ENCODE measurements around the gene ACVR1B. TPM values are rescaled to one million over a fixed set of nuclear protein-coding genes. Genes with fewer than 3 reads are reported as not detected.

Gene ACVR1B
- total RNA-seq, 1 donor, result 17.1 TPM

GRCh38 chr12:51911788-51912711 is 39.4 kb upstream of the ACVR1B start:
- H3K4me3 ChIP-seq (ENCODE audit: low read depth, low read length), result no peak overlapping the region
- TF ChIP-seq CTCF (IDR thresholded peaks at IDR 0.05; ENCODE audit: insufficient read depth, low read length), result no peak
- DNase-seq (ENCODE audit: low read depth), result peak; percentile 35

- TF ChIP-seq CTCF (IDR thresholded peaks at IDR 0.05; ENCODE audit: insufficient read depth, low read length), result no peak
- H3K4me3 ChIP-seq (ENCODE audit: low read depth, low read length), result no peak overlapping the region
- no peak for DNase-seq (ENCODE audit: low read depth)
Observed at GRCh38 chr12:51913071-51914033, 38.1 kb upstream of the ACVR1B start.

GRCh38 chr12:51914034-51914923 is 37.2 kb upstream of the ACVR1B start:
- DNase-seq (ENCODE audit: low read depth), result no peak
- H3K4me3 ChIP-seq (ENCODE audit: low read depth, low read length), result no peak overlapping the region
- no peak for TF ChIP-seq CTCF (IDR thresholded peaks at IDR 0.05; ENCODE audit: insufficient read depth, low read length)

GRCh38 chr12:51915003-51915625 is 36.4 kb upstream of the ACVR1B start:
- TF ChIP-seq CTCF (IDR thresholded peaks at IDR 0.05; ENCODE audit: insufficient read depth, low read length), result no peak

GRCh38 chr12:51915951-51916350 is 35.5 kb upstream of the ACVR1B start:
- DNase-seq (ENCODE audit: low read depth), result no peak
- no peak for TF ChIP-seq CTCF (IDR thresholded peaks at IDR 0.05; ENCODE audit: insufficient read depth, low read length)
- H3K4me3 ChIP-seq (ENCODE audit: low read depth, low read length), result no peak overlapping the region

More at GRCh38 chr12:51915003-51915625, 36.4 kb upstream of the ACVR1B start:
- no peak for DNase-seq (ENCODE audit: low read depth)
- no peak overlapping the region for H3K4me3 ChIP-seq (ENCODE audit: low read depth, low read length)

Measured in fibroblast of the aortic adventitia (primary cell).